IPS-18a (cell line): Measurements from ENCODE around the gene NUS1.
"Not testable (repeated sequence)": the region's sequence is repeated elsewhere in the genome, so short reads cannot be mapped to it uniquely, and the experiment has no call there.

Source experiments
- H3K27ac ChIP-seq: one replicate; pipeline ENCODE4 v1.5.1; 2013; ENCODE audit warnings: low read length
- H3K27me3 ChIP-seq: one replicate; pipeline ENCODE4 v1.6.1; 2013; ENCODE audit warnings: mild to moderate bottlenecking, low read length; ENCODE audit not compliant: control insufficient read depth, insufficient read depth
- H3K36me3 ChIP-seq: one replicate; pipeline ENCODE4 v1.6.1; 2013; ENCODE audit warnings: low read depth, low read length; ENCODE audit not compliant: control insufficient read depth
- H3K4me1 ChIP-seq: one replicate; pipeline ENCODE4 v1.6.1; 2013; ENCODE audit warnings: low read depth, low read length; ENCODE audit not compliant: control insufficient read depth
- H3K4me3 ChIP-seq: one replicate; pipeline ENCODE4 v1.5.1; 2013; ENCODE audit warnings: low read length
- H3K9ac ChIP-seq: one replicate; pipeline ENCODE4 v1.6.1; 2013; ENCODE audit warnings: mild to moderate bottlenecking, low read length, moderate library complexity
- H3K9me3 ChIP-seq: one replicate; pipeline ENCODE4 v1.6.1; 2013; ENCODE audit warnings: low read depth, low read length; ENCODE audit not compliant: control insufficient read depth

NUS1 gene

DNA sequence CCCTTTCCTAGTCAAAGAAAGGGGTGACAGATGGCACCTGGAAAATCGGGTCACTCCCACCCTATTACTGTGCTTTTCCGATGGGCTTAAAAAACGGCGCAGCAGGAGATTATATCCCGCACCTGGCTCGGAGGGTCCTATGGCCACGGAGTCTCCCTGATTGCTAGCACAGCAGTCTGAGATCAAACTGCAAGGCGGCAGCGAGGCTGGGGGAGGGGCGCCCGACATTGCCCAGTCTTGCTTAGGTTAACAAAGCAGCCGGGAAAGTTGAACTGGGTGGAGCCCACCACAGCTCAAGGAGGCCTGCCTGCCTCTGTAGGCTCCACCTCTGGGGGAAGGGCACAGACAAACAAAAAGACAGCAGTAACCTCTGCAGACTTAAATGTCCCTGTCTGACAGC, 46.3 kb downstream of the NUS1 start:
- not testable (repeated sequence) for H3K27me3 ChIP-seq, H3K27ac ChIP-seq, H3K4me1 ChIP-seq, H3K9ac ChIP-seq, H3K36me3 ChIP-seq, H3K9me3 ChIP-seq, H3K4me3 ChIP-seq

GRCh38 chr6:117728626-117729025, 53.4 kb downstream of the NUS1 start:
- no peaks in the 10 kb centered on the region for H3K4me1 ChIP-seq
- H3K9me3 ChIP-seq: no peaks in the 10 kb centered on the region
- no peaks in the 10 kb centered on the region for H3K36me3 ChIP-seq
- H3K9ac ChIP-seq: no peak overlapping the region
- no peak overlapping the region for H3K27ac ChIP-seq
- no peaks in the 10 kb centered on the region for H3K27me3 ChIP-seq
- no peak overlapping the region for H3K4me3 ChIP-seq

GRCh38 chr6:117729613-117730012, 54.3 kb downstream of the NUS1 start:
- Histone ChIP-seq H3K9ac (no peak overlapping the region), H3K27ac (no peak overlapping the region), H3K27me3 (no peaks in the 10 kb centered on the region), H3K4me1 (no peaks in the 10 kb centered on the region), H3K4me3 (no peak overlapping the region), H3K9me3 (no peaks in the 10 kb centered on the region), H3K36me3 (no peaks in the 10 kb centered on the region)

DNA sequence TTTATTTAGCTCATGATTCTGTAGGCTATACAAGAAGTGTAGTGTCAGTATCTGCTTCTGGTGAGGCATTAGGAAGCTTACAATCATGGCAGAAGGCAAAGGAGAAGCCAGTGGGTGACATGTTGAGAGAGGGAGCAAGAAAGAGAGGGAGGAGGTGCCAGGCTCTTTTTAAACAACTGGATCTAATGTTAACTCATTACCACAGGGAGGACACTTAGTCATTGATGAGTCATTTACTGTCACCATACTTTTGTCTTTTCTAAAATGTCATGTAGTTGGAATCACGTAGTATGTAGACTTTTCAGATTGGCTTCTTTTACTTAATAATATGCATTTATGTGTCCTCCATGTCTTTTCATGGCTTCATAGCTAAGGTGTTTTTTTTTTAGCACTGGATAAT, 58.1 kb downstream of the NUS1 start:
- no peaks in the 10 kb centered on the region for H3K36me3 ChIP-seq

GRCh38 chr6:117739869-117740268, 64.6 kb downstream of the NUS1 start:
- no peak overlapping the region for H3K27ac ChIP-seq

More for the DNA sequence above, 58.1 kb downstream of the NUS1 start:
- Histone ChIP-seq H3K9me3 (no peaks in the 10 kb centered on the region), H3K27ac (no peak overlapping the region), H3K9ac (no peak overlapping the region), H3K27me3 (no peaks in the 10 kb centered on the region), H3K4me1 (no peaks in the 10 kb centered on the region), H3K4me3 (no peak overlapping the region)

DNA sequence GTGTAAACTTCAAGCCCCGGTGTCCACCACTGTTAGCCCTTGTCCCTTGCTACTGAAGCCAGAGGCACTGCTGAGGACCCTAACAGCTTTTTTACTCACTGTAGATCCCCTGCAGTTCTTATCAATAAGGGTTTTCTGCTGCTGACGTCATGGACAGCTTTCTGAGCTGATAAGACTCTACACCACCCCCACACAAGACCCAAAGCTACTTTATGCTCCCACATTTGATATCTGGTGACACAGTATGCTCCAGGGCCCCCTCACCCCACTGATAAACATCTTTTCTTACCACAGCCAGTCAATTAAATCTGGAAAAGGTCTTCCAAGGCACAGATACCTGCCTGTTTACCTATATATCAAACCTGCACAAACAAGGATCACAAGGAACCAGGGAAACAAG, 65.3 kb downstream of the NUS1 start:
- Histone ChIP-seq H3K4me3 (no peak overlapping the region), H3K36me3 (no peaks in the 10 kb centered on the region), H3K9me3 (no peaks in the 10 kb centered on the region), H3K27ac (no peak overlapping the region), H3K9ac (no peak overlapping the region), H3K27me3 (no peaks in the 10 kb centered on the region), H3K4me1 (peaks cover 6% of the 10 kb centered on the region)

More at GRCh38 chr6:117739869-117740268, 64.6 kb downstream of the NUS1 start:
- no peaks in the 10 kb centered on the region for H3K9me3 ChIP-seq
- H3K4me1 ChIP-seq: peaks cover 6% of the 10 kb centered on the region
- H3K36me3 ChIP-seq: no peaks in the 10 kb centered on the region
- no peak overlapping the region for H3K4me3 ChIP-seq
- no peak overlapping the region for H3K9ac ChIP-seq
- no peaks in the 10 kb centered on the region for H3K27me3 ChIP-seq

GRCh38 chr6:117750675-117751074, 75.4 kb downstream of the NUS1 start:
- not testable (repeated sequence) for H3K36me3 ChIP-seq, H3K9ac ChIP-seq, H3K4me1 ChIP-seq, H3K27ac ChIP-seq, H3K9me3 ChIP-seq, H3K4me3 ChIP-seq, H3K27me3 ChIP-seq
